Testis (tissue), 2 donors: Measurements from ENCODE around the gene ELF5.

Experiments used
- CTCF ChIP-seq, 3 experiments: fragments of 450-650 bp in 2 of 3; fragments of 200-600 bp in 1 of 3; sonication (generic) in 1 of 3; IDR thresholded peaks; one replicate each; pipeline ENCODE4 v1.5.1; 2016 to 2019; ENCODE audit warnings: antibody characterized with exemption in 3 of 3, mild to moderate bottlenecking in 2 of 3, moderate library complexity in 1 of 3
- POLR2A ChIP-seq: fragments of 450-650 bp; IDR thresholded peaks from one replicate; pipeline ENCODE4 v1.6.1; 2017; ENCODE audit warnings: antibody characterized with exemption, mild to moderate bottlenecking, moderate library complexity

GRCh38 chr11:34521265-34521664 lies 7.7 kb upstream of the ELF5 start:
- TF ChIP-seq CTCF (IDR thresholded peaks at IDR 0.05) (no peak), POLR2A (no peak)
